Aorta (tissue), 5 donors: Measurements from ENCODE around the gene NDUFS7. TPM values are rescaled to one million over a fixed set of nuclear protein-coding genes. Genes with fewer than 3 reads are reported as not detected.
"Not testable (repeated sequence)": the region's sequence is repeated elsewhere in the genome, so short reads cannot be mapped to it uniquely, and the experiment has no call there.

Experiments used
- ATAC-seq: fragments of 200-7000 bp; cut with Tn5 transposase; one replicate; pipeline ENCODE4 v1.9.1; 2022; ENCODE audit warnings: moderate library complexity; ENCODE audit not compliant: low FRiP score
- DNase-seq, 2 donors: peaks; one replicate each; pipeline ENCODE4 v3.0.0-alpha.2; 2020
- H3K27ac ChIP-seq, 2 donors: one replicate each; pipeline ENCODE4 v1.5.1; 2013; ENCODE audit warnings: low read length in 2 of 2, mild to moderate bottlenecking in 2 of 2, moderate library complexity in 2 of 2, control low read depth in 1 of 2, inconsistent platforms in 1 of 2, low read depth in 1 of 2
- H3K27me3 ChIP-seq, 2 donors: one replicate each; pipeline ENCODE4 v1.6.1; 2013; ENCODE audit warnings: control low read depth in 1 of 2, low read length in 1 of 2, mild to moderate bottlenecking in 1 of 2, moderate library complexity in 1 of 2; ENCODE audit not compliant: insufficient read depth in 2 of 2, control insufficient read depth in 1 of 2
- H3K36me3 ChIP-seq, 2 donors: one replicate each; pipeline ENCODE4 v1.6.1; 2013; ENCODE audit warnings: control low read depth in 1 of 2, low read length in 1 of 2, mild to moderate bottlenecking in 1 of 2; ENCODE audit not compliant: insufficient read depth in 2 of 2, control insufficient read depth in 1 of 2
- H3K4me1 ChIP-seq, 2 donors: one replicate each; pipeline ENCODE4 v1.6.1; 2013; ENCODE audit warnings: low read length in 2 of 2, control low read depth in 1 of 2, mild to moderate bottlenecking in 1 of 2, moderate library complexity in 1 of 2; ENCODE audit not compliant: insufficient read depth in 2 of 2, control insufficient read depth in 1 of 2
- H3K4me3 ChIP-seq, 2 donors: one replicate each; pipeline ENCODE4 v1.5.1; 2013; ENCODE audit warnings: low read length in 2 of 2, control low read depth in 1 of 2, mild to moderate bottlenecking in 1 of 2
- H3K9me3 ChIP-seq: one replicate; pipeline ENCODE4 v1.6.1; 2013; ENCODE audit warnings: mild to moderate bottlenecking, low read length; ENCODE audit not compliant: control insufficient read depth
- WGBS, 2 donors: extraction: QIAGEN DNeasy Blood & Tissue Kit; methylation state at CpG; one replicate each; pipeline ENCODE4 v1.1.7; 2013; 5-methylcytosine and 5-hydroxymethylcytosine counted together
- intact Hi-C, 2 donors: fragments of 100-400 bp; cut with DNase I; formaldehyde crosslinking; loops; one replicate each; pipeline versions ENCODE4 v1.14.2 to v1.15.0; 2022
- polyA plus RNA-seq, 2 donors: library from polyadenylated mRNA; stranded (reverse); fragments of 200-250 nt; gene quantifications; one replicate each; pipeline ENCODE4 v1.2.3, GENCODE V29; 2013
- total RNA-seq, 2 donors: library from RNA; stranded (reverse); fragmentation: NEBNext Ultra II Directional; extraction: Animal tissue kit (Norgen Biotek cat#: 25700); gene quantifications; one replicate each; pipeline ENCODE4 v1.2.1, GENCODE V29; 2021
- donor health status: healthy with polysubstance abuse.
- donor health status: Bipolar disorder and iron deficiency.
- donor health status: DM: no; HTN: no; CAD: no.
- donor health status: DM: no; HTN: no; CAD: no.
- donor health status: DM: yes; HTN: yes; CAD: no.

NDUFS7 gene
- total and polyA plus RNA-seq, 4 donors, result 47.7 to 105 (median 60.2) TPM

- Histone ChIP-seq H3K36me3 (no peaks in the 10 kb centered on the region), H3K9me3 (no peaks in the 10 kb centered on the region), H3K4me3 (no peak overlapping the region), H3K27ac (no peak overlapping the region), H3K27me3 (no peaks in the 10 kb centered on the region), H3K4me1 (no peaks in the 10 kb centered on the region)
- 85 to 89% methylated on average over 21 of the region's 21 CpGs for WGBS, 2 donors
- ATAC-seq (no peak), DNase-seq (no peak)
- intact Hi-C loops, result no loop called here
Measured at GRCh38 chr19:1417145-1417544, 33.4 kb downstream of the NDUFS7 start.

- no peak for ATAC-seq
- Histone ChIP-seq H3K9me3 (no peaks in the 10 kb centered on the region), H3K4me1 (no peaks in the 10 kb centered on the region), H3K36me3 (no peaks in the 10 kb centered on the region), H3K27me3 (no peaks in the 10 kb centered on the region), H3K4me3 (no peak overlapping the region), H3K27ac (no peak overlapping the region)
- no peak for DNase-seq
- intact Hi-C loops, result no loop called here
- 82% methylated on average over 30 of the region's 30 CpGs for WGBS, 2 donors
Measured at GRCh38 chr19:1417681-1418495, 34.2 kb downstream of the NDUFS7 start.

GRCh38 chr19:1418496-1418775 lies 34.7 kb downstream of the NDUFS7 start:
- Histone ChIP-seq H3K27ac (no peak overlapping the region), H3K36me3 (no peaks in the 10 kb centered on the region), H3K4me1 (no peaks in the 10 kb centered on the region), H3K27me3 (no peaks in the 10 kb centered on the region), H3K9me3 (no peaks in the 10 kb centered on the region), H3K4me3 (no peak overlapping the region)
- ATAC-seq (no peak), DNase-seq (no peak)
- intact Hi-C loops, result no loop called here
- WGBS, 2 donors, result 89 to 91% methylated on average over 13 of the region's 13 CpGs

GRCh38 chr19:1418951-1419738 lies 35.4 kb downstream of the NDUFS7 start:
- DNase-seq, result no peak
- 84 to 87% methylated on average over 21 of the region's 21 CpGs for WGBS, 2 donors
- intact Hi-C loops, result no loop called here
- Histone ChIP-seq H3K36me3 (no peaks in the 10 kb centered on the region), H3K27me3 (no peaks in the 10 kb centered on the region), H3K4me1 (no peaks in the 10 kb centered on the region), H3K4me3 (no peak overlapping the region), H3K27ac (no peak overlapping the region), H3K9me3 (no peaks in the 10 kb centered on the region)
- no peak for ATAC-seq

- DNase-seq, ATAC-seq, H3K9me3 ChIP-seq, intact Hi-C loops, H3K4me1 ChIP-seq, H3K36me3 ChIP-seq, H3K4me3 ChIP-seq, H3K27ac ChIP-seq, H3K27me3 ChIP-seq: not testable (repeated sequence)
- WGBS, 2 donors, result 95 to 96% methylated on average over 22 to 32 of the region's 43 CpGs
Measured at GRCh38 chr19:1420085-1420484, 36.4 kb downstream of the NDUFS7 start.

- Histone ChIP-seq H3K27me3 (no peaks in the 10 kb centered on the region), H3K36me3 (no peaks in the 10 kb centered on the region), H3K4me1 (no peaks in the 10 kb centered on the region), H3K9me3 (no peaks in the 10 kb centered on the region), H3K4me3 (no peak overlapping the region), H3K27ac (no peak overlapping the region)
- ATAC-seq (no peak), DNase-seq (no peak)
- intact Hi-C loops, result no loop called here
- 88 to 90% methylated on average over 15 of the region's 15 CpGs for WGBS, 2 donors
Measured at GRCh38 chr19:1420590-1420989, 36.9 kb downstream of the NDUFS7 start.

- Histone ChIP-seq H3K4me1 (no peaks in the 10 kb centered on the region), H3K9me3 (no peaks in the 10 kb centered on the region), H3K4me3 (no peak overlapping the region), H3K27ac (no peak overlapping the region), H3K27me3 (no peaks in the 10 kb centered on the region), H3K36me3 (no peaks in the 10 kb centered on the region)
- peak; percentile 3 for ATAC-seq
- intact Hi-C loops, result no loop called here
- no peak for DNase-seq
- 92% methylated on average over 36 to 37 of the region's 37 CpGs for WGBS, 2 donors
Measured at GRCh38 chr19:1421218-1421957, 37.7 kb downstream of the NDUFS7 start.

- WGBS, 2 donors, result 77 to 81% methylated on average over 22 of the region's 22 CpGs
- no peak for DNase-seq
- no peak overlapping the region for H3K4me3 ChIP-seq
- ATAC-seq, result no peak
- H3K36me3 ChIP-seq, result no peaks in the 10 kb centered on the region
- H3K27ac ChIP-seq, result no peak overlapping the region
- H3K27me3 ChIP-seq, result no peaks in the 10 kb centered on the region
- intact Hi-C loops, result no loop called here
- H3K9me3 ChIP-seq, result no peaks in the 10 kb centered on the region
- no peaks in the 10 kb centered on the region for H3K4me1 ChIP-seq
Measured at GRCh38 chr19:1421958-1422305, 38.2 kb downstream of the NDUFS7 start.
